K562 (cell line): Measurements from ENCODE around the gene LSR. TPM values are rescaled to one million over a fixed set of nuclear protein-coding genes. Genes with fewer than 3 reads are reported as not detected.

Experiments
- ATAC-seq: fragments of 200-7000 bp; cut with Tn5 transposase; 3 replicates; pipeline ENCODE4 v1.9.1; 2020; ENCODE audit warnings: moderate library complexity
- BruUV-seq: library from RNA; stranded (reverse); fragments of 400-500 nt; replicated peaks from 2 replicates; lab custom pipeline; 2021; lab: Mats Ljungman, UMichigan
- CTCF ChIA-PET: fragments of 300-600 bp; formaldehyde crosslinking; extraction: SDS; loops from one replicate; lab custom pipeline; 2021; ENCODE audit warnings: low intra/inter-chr PET ratio; lab: Yijun Ruan, JAX
- POLR2A ChIA-PET: fragments of 300-600, 350-650 bp; sonication (Branson Sonifier 250); formaldehyde crosslinking; extraction: SDS; loops from one replicate; lab custom pipeline; 2021; ENCODE audit warnings: antibody characterized with exemption, inconsistent platforms; lab: Yijun Ruan, JAX
- DNase-seq, 4 experiments: peaks; one replicate each; pipeline versions ENCODE4 v3.0.0 to v3.0.0-alpha.2; 2011 to 2018; ENCODE audit warnings: low spot score in 3 of 4, mixed read lengths in 3 of 4; ENCODE audit errors: extremely low read depth in 1 of 4
- FAIRE-seq: peaks from 2 replicates; lab custom pipeline; 2011; peaks lifted over from hg19 to GRCh38; lab: Jason Lieb, UNC
- H2AFZ ChIP-seq: 2 replicates; pipeline ENCODE4 v1.6.0; 2011; ENCODE audit warnings: low read depth, low read length, control low read depth, inconsistent platforms
- H3K27ac ChIP-seq: fragments of 200-600 bp; 3 replicates; pipeline ENCODE4 v1.8.0; 2011; ENCODE audit warnings: low read depth, mild to moderate bottlenecking, control low read depth, inconsistent platforms, low read length, moderate library complexity, mixed read lengths; ENCODE audit errors: extremely low read depth
- H3K27me3 ChIP-seq, 2 experiments: fragments of 300-600 bp in 1 of 2; 2 replicates in 1 of 2; 3 replicates in 1 of 2; pipeline versions ENCODE4 v1.6.0 to v1.8.0; 2011; ENCODE audit warnings: inconsistent platforms in 2 of 2, low read length in 2 of 2, mild to moderate bottlenecking in 1 of 2, mixed read lengths in 1 of 2, moderate library complexity in 1 of 2; ENCODE audit not compliant: control insufficient read depth in 2 of 2, insufficient read depth in 2 of 2
- H3K36me3 ChIP-seq: fragments of 300-600 bp; 3 replicates; pipeline ENCODE4 v1.8.0; 2011; ENCODE audit warnings: mild to moderate bottlenecking, low read length, inconsistent platforms; ENCODE audit not compliant: control insufficient read depth, insufficient read depth
- H3K4me1 ChIP-seq, 2 experiments: fragments of 200-600 bp in 1 of 2; replicated peaks in 1 of 2; 2 replicates in 1 of 2; 3 replicates in 1 of 2; pipeline versions ENCODE4 v1.5.1 to v1.8.0; 2011; ENCODE audit warnings: inconsistent platforms in 2 of 2, low read length in 2 of 2, mild to moderate bottlenecking in 1 of 2, mixed read lengths in 1 of 2, moderate library complexity in 1 of 2; ENCODE audit not compliant: control insufficient read depth in 2 of 2, insufficient read depth in 2 of 2
- H3K4me2 ChIP-seq: 2 replicates; pipeline ENCODE4 v1.6.1; 2011; ENCODE audit warnings: low read length, control low read depth, inconsistent platforms, mixed read lengths; ENCODE audit not compliant: insufficient read depth
- H3K4me3 ChIP-seq: fragments of 200-600 bp; sonication (generic), shearing (Covaris generic); 2 replicates; pipeline ENCODE4 v1.5.1; 2016; ENCODE audit warnings: control low read depth, inconsistent platforms
- H3K79me2 ChIP-seq: fragments of 200-600 bp; 3 replicates; pipeline ENCODE4 v1.8.0; 2011; ENCODE audit warnings: low read length, inconsistent platforms; ENCODE audit not compliant: control insufficient read depth, insufficient read depth
- H3K9ac ChIP-seq, 2 experiments: 2 replicates each; pipeline versions ENCODE4 v1.6.0 to v1.6.1; 2011; ENCODE audit warnings: low read depth in 2 of 2, low read length in 2 of 2, control low read depth in 1 of 2, inconsistent platforms in 1 of 2, mild to moderate bottlenecking in 1 of 2, mixed read lengths in 1 of 2; ENCODE audit not compliant: insufficient read depth in 1 of 2
- H3K9me1 ChIP-seq: one replicate; pipeline ENCODE4 v1.6.0; 2011; ENCODE audit warnings: inconsistent platforms, mild to moderate bottlenecking, low read length, moderate library complexity; ENCODE audit not compliant: control insufficient read depth, insufficient read depth
- H3K9me3 ChIP-seq: replicated peaks from 2 replicates; pipeline ENCODE4 v1.5.1; 2011; ENCODE audit warnings: low read depth, low read length, inconsistent platforms; ENCODE audit not compliant: control insufficient read depth, insufficient read depth
- H4K20me1 ChIP-seq: replicated peaks from 2 replicates; pipeline ENCODE4 v1.6.1; 2011; ENCODE audit warnings: low read length, inconsistent platforms, mixed read lengths; ENCODE audit not compliant: control insufficient read depth, insufficient read depth
- ELF1 ChIP-seq: fragments of 200-800 bp; sonication (Bioruptor generic); IDR thresholded peaks from 2 replicates; pipeline ENCODE4 v1.6.1; 2016; ENCODE audit warnings: missing genetic modification characterization, missing compliant biosample characterization
- EP400 ChIP-seq: fragments of 450-650 bp; IDR thresholded peaks from 2 replicates; pipeline ENCODE4 v1.6.1; 2017; ENCODE audit warnings: antibody characterized with exemption, mild to moderate bottlenecking, moderate library complexity
- GATA2 ChIP-seq: sonication (generic); formaldehyde crosslinking; IDR thresholded peaks from 2 replicates; pipeline ENCODE4 v1.4.0; 2020; ENCODE audit warnings: mild to moderate bottlenecking, missing genetic modification reagents
- HDAC1 ChIP-seq, 2 experiments: fragments of 450-650 bp; IDR thresholded peaks; 2 replicates each; pipeline ENCODE4 v1.6.1; 2016 to 2017; ENCODE audit warnings: inconsistent platforms in 1 of 2, mild to moderate bottlenecking in 1 of 2, moderate library complexity in 1 of 2
- KLF10 ChIP-seq: fragments of 250-450 bp; sonication (Bioruptor Pico); IDR thresholded peaks from 2 replicates; pipeline ENCODE4 v1.6.1; 2021; ENCODE audit warnings: matching md5 sums
- SMARCA5 ChIP-seq: fragments of 450-650 bp; IDR thresholded peaks from 2 replicates; pipeline ENCODE4 v1.6.1; 2016
- TAL1 ChIP-seq: fragments of 450-650 bp; IDR thresholded peaks from 2 replicates; pipeline ENCODE4 v1.6.1; 2016; ENCODE audit warnings: mild to moderate bottlenecking
- TCFL5 ChIP-seq: fragments of 250-450 bp; sonication (Bioruptor Pico); conservative IDR thresholded peaks from 2 replicates; pipeline ENCODE4 v1.6.1; 2021; ENCODE audit warnings: mild to moderate bottlenecking, moderate library complexity, matching md5 sums
- ZNF316 ChIP-seq: fragments of 450-650 bp; IDR thresholded peaks from 2 replicates; pipeline ENCODE4 v1.6.1; 2016
- ZNF583 ChIP-seq: fragments of 250-450 bp; sonication (Bioruptor Pico); IDR thresholded peaks from 2 replicates; pipeline ENCODE4 v1.4.0; 2020
- ZSCAN32 ChIP-seq: fragments of 450-650 bp; formaldehyde crosslinking; IDR thresholded peaks from 2 replicates; pipeline ENCODE4 v1.4.0; 2020; ENCODE audit warnings: mild to moderate bottlenecking, moderate library complexity
- WGBS: fragments of 100-300 bp; shearing (Covaris generic); methylation state at CpG from one replicate; pipeline ENCODE4 v1.1.6; 2016; ENCODE audit warnings: low coverage, mixed read lengths; ENCODE audit not compliant: insufficient coverage; ENCODE audit errors: missing lambda C conversion rate; 5-methylcytosine and 5-hydroxymethylcytosine counted together
- in situ Hi-C: fragments of 300-500 bp; cut with MboI; formaldehyde crosslinking; loops from 4 replicates; pipeline ENCODE4 v1.15.0; 2018; ENCODE audit warnings: inconsistent platforms, mixed read lengths
- intact Hi-C: fragments of 100-400 bp; cut with micrococcal nuclease; formaldehyde crosslinking; loops from 2 replicates; pipeline ENCODE4 v1.14.2; 2022
- polyA plus RNA-seq, 8 experiments: library from polyadenylated mRNA; depleted of rRNA in 4 of 8; stranded (reverse) in 5 of 8; unstranded in 3 of 8; fragments of >200 nt; fragmentation: Nextera tagmentation in 2 of 8; fragmentation: Illumina TruSeq in 1 of 8; extraction: Ambion mirVana in 2 of 8; extraction: Trizol in 1 of 8; gene quantifications; 2 replicates each; pipeline versions ENCODE4 v1.2.1 to v1.2.3, GENCODE V29; 2011 to 2014; ENCODE audit warnings: inconsistent platforms in 1 of 8, missing spikeins in 1 of 8
- total RNA-seq, 7 experiments: library from RNA; depleted of rRNA in 6 of 7; stranded (reverse); fragments of >200 nt in 6 of 7; fragmentation: Illumina TruSeq in 2 of 7; extraction: Trizol in 2 of 7; gene quantifications; 2 replicates each; pipeline versions ENCODE4 v1.2.1 to v1.2.3, GENCODE V29; 2011 to 2021; ENCODE audit warnings: low replicate concordance in 1 of 7
- TF ChIP-seq, protein P1 (sequence below): sonication (generic); formaldehyde crosslinking; IDR thresholded peaks from 2 replicates; pipeline ENCODE4 v1.9.0; 2022; ENCODE audit warnings: mild to moderate bottlenecking, missing genetic modification reagents
- TF ChIP-seq, protein P2 (sequence below): fragments of 450-650 bp; formaldehyde crosslinking; IDR thresholded peaks from 2 replicates; pipeline ENCODE4 v1.4.0; 2020; ENCODE audit warnings: mild to moderate bottlenecking, moderate library complexity
- TF ChIP-seq, protein P3 (sequence below), 2 experiments: fragments of 450-650 bp; IDR thresholded peaks; 2 replicates each; pipeline ENCODE4 v1.6.1; 2016
- TF ChIP-seq, protein P4 (sequence below): fragments of 250-450 bp; sonication (Bioruptor Pico); IDR thresholded peaks from 2 replicates; pipeline ENCODE4 v1.8.0; 2022; ENCODE audit warnings: inconsistent platforms

The LSR gene
- total and polyA plus RNA-seq, 9 of the 15 experiments (the other 6 are each of a cell fraction or from before 2014, with no cell fraction given): 0.44 to 87.9 (median 28.0) TPM

DNA sequence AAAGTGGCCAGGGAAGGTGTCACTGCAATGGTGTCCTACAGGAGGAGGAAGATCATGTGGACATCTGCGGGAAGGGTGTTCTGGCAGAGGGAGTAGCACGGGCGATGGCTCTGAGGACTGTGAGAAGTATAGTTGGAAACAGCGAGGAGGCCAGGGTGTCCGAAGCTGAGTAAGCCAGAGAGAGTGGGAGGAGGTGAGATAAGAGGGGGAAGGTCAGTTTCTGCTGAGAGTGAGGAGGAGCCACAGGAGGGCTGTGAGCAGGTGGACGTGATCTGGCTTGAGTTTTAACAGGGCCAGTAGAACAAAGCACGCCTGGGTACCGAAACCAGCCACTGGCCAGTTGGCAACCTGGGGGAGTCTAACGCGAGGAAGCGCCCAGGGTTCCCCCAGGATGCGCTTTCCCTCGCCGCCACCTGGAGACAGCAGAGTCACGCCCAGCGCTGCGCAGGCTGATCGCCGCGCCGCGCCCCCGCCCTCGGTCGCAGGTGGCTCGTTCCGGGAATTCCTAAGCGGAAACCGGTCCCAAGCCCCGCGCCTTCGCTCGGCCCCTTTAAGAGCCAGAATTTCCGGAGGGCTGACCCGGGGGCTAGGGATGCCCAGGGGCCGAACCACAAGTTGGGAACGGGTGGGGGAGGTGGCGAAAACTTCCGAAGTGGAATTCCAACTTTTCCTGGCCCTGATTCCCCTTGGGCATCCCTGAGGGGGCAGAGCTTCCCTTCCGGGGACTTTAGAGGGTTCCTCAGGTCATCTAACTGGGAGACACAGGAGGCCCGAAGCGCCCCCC, 1.1 kb upstream of the LSR start:
- DNase-seq (peak; percentile 80 to 92 (median 83)), FAIRE-seq (peak; percentile 88), ATAC-seq (peak; percentile 83)
- H3K9me1 ChIP-seq: no peaks in the 10 kb centered on the region
- H3K4me1 ChIP-seq: peaks cover 17 to 30% of the 10 kb centered on the region in 2 experiments; a peak in 4 of 5 replicates
- in situ Hi-C loops: no loop called here
- peaks cover 4% of the 10 kb centered on the region; the same call in 1 of the 2 replicates for H3K9me3 ChIP-seq
- CTCF ChIA-PET: interaction anchor here (0.7 to 1.3 kb wide), 4 partner anchors 22 to 596 kb away, joined by 3 to 6 read pairs (median 3); partner anchors contain the start of gene USF2
- peak overlapping the region; percentile 61 for H3K4me3 ChIP-seq
- whole genome bisulfite sequencing: under 1% methylated on average over 40 of the region's 42 CpGs
- H3K4me2 ChIP-seq: peak overlapping the region; percentile 94
- peaks cover 32% of the 10 kb centered on the region for H3K79me2 ChIP-seq
- H3K9ac ChIP-seq: peak overlapping the region; percentile 81 to 92
- intact Hi-C loops: loop anchor here (2.0 to 5.0 kb wide), 4 partner anchors 27 to 95 kb away; partner anchors contain the start of gene FXYD5
- H3K27me3 ChIP-seq: no peaks in the 10 kb centered on the region
- peaks cover 25% of the 10 kb centered on the region; the same call in 2 of the 3 replicates for H3K36me3 ChIP-seq
- TSS peak; percentile 95 for BruUV-seq
- no peaks in the 10 kb centered on the region; the same call in 1 of the 2 replicates for H4K20me1 ChIP-seq
- peak overlapping the region; percentile 99 for H2AFZ ChIP-seq
- POLR2A ChIA-PET: interaction anchor here (1.0 kb wide), 1 partner anchor 22 kb away, joined by 3 read pairs; no protein-coding TSS in a partner anchor
- H3K27ac ChIP-seq: peak overlapping the region; percentile 96
- no peak for TF ChIP-seq TCFL5 (CRISPR knock-in tag)
- TF ChIP-seq, protein P1, sequence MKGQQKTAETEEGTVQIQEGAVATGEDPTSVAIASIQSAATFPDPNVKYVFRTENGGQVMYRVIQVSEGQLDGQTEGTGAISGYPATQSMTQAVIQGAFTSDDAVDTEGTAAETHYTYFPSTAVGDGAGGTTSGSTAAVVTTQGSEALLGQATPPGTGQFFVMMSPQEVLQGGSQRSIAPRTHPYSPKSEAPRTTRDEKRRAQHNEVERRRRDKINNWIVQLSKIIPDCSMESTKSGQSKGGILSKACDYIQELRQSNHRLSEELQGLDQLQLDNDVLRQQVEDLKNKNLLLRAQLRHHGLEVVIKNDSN (CRISPR knock-in tag): 0 out of 2 replicates have a peak, but pooled peaks have one; percentile 30
- TF ChIP-seq, protein P2, sequence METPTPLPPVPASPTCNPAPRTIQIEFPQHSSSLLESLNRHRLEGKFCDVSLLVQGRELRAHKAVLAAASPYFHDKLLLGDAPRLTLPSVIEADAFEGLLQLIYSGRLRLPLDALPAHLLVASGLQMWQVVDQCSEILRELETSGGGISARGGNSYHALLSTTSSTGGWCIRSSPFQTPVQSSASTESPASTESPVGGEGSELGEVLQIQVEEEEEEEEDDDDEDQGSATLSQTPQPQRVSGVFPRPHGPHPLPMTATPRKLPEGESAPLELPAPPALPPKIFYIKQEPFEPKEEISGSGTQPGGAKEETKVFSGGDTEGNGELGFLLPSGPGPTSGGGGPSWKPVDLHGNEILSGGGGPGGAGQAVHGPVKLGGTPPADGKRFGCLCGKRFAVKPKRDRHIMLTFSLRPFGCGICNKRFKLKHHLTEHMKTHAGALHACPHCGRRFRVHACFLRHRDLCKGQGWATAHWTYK (CRISPR knock-in tag): peak; percentile 61; the same call in 1 of the 2 replicates
- TF ChIP-seq ELF1 (tag): peak; percentile 72
- TF ChIP-seq GATA2 (CRISPR knock-in tag): 0 out of 2 replicates have a peak, but pooled peaks have one; percentile 46
- peak; percentile 49; the same call in 1 of the 2 replicates for TF ChIP-seq ZNF583 (CRISPR knock-in tag)
- no peak; the same call in 1 of the 2 replicates for TF ChIP-seq TAL1
- TF ChIP-seq EP400: peak; percentile 60; the same call in 1 of the 2 replicates
- TF ChIP-seq, protein P3, sequence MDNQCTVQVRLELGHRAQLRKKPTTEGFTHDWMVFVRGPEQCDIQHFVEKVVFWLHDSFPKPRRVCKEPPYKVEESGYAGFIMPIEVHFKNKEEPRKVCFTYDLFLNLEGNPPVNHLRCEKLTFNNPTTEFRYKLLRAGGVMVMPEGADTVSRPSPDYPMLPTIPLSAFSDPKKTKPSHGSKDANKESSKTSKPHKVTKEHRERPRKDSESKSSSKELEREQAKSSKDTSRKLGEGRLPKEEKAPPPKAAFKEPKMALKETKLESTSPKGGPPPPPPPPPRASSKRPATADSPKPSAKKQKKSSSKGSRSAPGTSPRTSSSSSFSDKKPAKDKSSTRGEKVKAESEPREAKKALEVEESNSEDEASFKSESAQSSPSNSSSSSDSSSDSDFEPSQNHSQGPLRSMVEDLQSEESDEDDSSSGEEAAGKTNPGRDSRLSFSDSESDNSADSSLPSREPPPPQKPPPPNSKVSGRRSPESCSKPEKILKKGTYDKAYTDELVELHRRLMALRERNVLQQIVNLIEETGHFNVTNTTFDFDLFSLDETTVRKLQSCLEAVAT (IDR thresholded peaks at IDR 0.05): peak; percentile 42 to 75; a peak in 2 of 4 replicates
- peak; percentile 85 for TF ChIP-seq ZNF316
- TF ChIP-seq HDAC1 (IDR thresholded peaks at IDR 0.05): peak; percentile 69 to 93; a peak in 3 of 4 replicates
- TF ChIP-seq ZSCAN32 (CRISPR knock-in tag): no peak
- TF ChIP-seq, protein P4, sequence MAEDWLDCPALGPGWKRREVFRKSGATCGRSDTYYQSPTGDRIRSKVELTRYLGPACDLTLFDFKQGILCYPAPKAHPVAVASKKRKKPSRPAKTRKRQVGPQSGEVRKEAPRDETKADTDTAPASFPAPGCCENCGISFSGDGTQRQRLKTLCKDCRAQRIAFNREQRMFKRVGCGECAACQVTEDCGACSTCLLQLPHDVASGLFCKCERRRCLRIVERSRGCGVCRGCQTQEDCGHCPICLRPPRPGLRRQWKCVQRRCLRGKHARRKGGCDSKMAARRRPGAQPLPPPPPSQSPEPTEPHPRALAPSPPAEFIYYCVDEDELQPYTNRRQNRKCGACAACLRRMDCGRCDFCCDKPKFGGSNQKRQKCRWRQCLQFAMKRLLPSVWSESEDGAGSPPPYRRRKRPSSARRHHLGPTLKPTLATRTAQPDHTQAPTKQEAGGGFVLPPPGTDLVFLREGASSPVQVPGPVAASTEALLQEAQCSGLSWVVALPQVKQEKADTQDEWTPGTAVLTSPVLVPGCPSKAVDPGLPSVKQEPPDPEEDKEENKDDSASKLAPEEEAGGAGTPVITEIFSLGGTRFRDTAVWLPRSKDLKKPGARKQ (CRISPR knock-in tag): no peak
- no peak for TF ChIP-seq KLF10
- TF ChIP-seq SMARCA5: peak; percentile 94
